PFSK-1 (cell line): Measurements from ENCODE around the gene DHTKD1.

Experiments used
- POLR2AphosphoS5 ChIP-seq: IDR thresholded peaks from 2 replicates; pipeline ENCODE4 v1.6.1; 2012; ENCODE audit warnings: low read depth, mild to moderate bottlenecking, control low read depth, low read length, moderate library complexity
- TAF1 ChIP-seq: IDR thresholded peaks from 2 replicates; pipeline ENCODE4 v1.6.1; 2012; ENCODE audit warnings: low read length, control low read depth, borderline replicate concordance; ENCODE audit not compliant: insufficient read depth
- TF ChIP-seq, protein P1 (sequence below), 2 experiments: IDR thresholded peaks; 2 replicates each; pipeline versions ENCODE4 v1.6.1 to v1.8.0; 2011 to 2012; ENCODE audit warnings: low read depth in 2 of 2, low read length in 2 of 2, control low read depth in 1 of 2, inconsistent platforms in 1 of 2, mild to moderate bottlenecking in 1 of 2, moderate library complexity in 1 of 2; ENCODE audit not compliant: insufficient read depth in 1 of 2

- no peak for TF ChIP-seq POLR2AphosphoS5
- TF ChIP-seq, protein P1, sequence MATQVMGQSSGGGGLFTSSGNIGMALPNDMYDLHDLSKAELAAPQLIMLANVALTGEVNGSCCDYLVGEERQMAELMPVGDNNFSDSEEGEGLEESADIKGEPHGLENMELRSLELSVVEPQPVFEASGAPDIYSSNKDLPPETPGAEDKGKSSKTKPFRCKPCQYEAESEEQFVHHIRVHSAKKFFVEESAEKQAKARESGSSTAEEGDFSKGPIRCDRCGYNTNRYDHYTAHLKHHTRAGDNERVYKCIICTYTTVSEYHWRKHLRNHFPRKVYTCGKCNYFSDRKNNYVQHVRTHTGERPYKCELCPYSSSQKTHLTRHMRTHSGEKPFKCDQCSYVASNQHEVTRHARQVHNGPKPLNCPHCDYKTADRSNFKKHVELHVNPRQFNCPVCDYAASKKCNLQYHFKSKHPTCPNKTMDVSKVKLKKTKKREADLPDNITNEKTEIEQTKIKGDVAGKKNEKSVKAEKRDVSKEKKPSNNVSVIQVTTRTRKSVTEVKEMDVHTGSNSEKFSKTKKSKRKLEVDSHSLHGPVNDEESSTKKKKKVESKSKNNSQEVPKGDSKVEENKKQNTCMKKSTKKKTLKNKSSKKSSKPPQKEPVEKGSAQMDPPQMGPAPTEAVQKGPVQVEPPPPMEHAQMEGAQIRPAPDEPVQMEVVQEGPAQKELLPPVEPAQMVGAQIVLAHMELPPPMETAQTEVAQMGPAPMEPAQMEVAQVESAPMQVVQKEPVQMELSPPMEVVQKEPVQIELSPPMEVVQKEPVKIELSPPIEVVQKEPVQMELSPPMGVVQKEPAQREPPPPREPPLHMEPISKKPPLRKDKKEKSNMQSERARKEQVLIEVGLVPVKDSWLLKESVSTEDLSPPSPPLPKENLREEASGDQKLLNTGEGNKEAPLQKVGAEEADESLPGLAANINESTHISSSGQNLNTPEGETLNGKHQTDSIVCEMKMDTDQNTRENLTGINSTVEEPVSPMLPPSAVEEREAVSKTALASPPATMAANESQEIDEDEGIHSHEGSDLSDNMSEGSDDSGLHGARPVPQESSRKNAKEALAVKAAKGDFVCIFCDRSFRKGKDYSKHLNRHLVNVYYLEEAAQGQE (IDR thresholded peaks at IDR 0.05; ENCODE audit: insufficient read depth in 1 of 2, low read depth in 2 of 2, low read length in 2 of 2): no peak
- no peak for TF ChIP-seq TAF1
Observed at GRCh38 chr10:12062754-12063482, 5.8 kb upstream of the DHTKD1 start.
